Measurements from ENCODE around the gene MMP24OS. TPM values are rescaled to one million over a fixed set of nuclear protein-coding genes. Genes with fewer than 3 reads are reported as not detected.

MMP24OS gene
- total and polyA plus RNA-seq, 4 donors, result 5.2 to 16.0 (median 10.3) TPM

GRCh38 chr20:35303735-35304491 is 26.0 kb upstream of the MMP24OS start:
- WGBS, result 27% methylated on average over 18 of the region's 18 CpGs
- peaks cover 0 to 25% (median 19%) of the 10 kb centered on the region in 4 donors for H3K4me1 ChIP-seq (ENCODE audit: control insufficient read depth in 4 of 4, insufficient read depth in 4 of 4, low read length in 3 of 4)
- no peak overlapping the region for H3K9ac ChIP-seq (ENCODE audit: low read depth in 1 of 2, low read length in 2 of 2)
- no peak overlapping the region for H3K4me3 ChIP-seq (ENCODE audit: low read depth in 1 of 3, low read length in 3 of 3)
- H3K27me3 ChIP-seq (ENCODE audit: control insufficient read depth in 4 of 4, insufficient read depth in 4 of 4, low read length in 3 of 4), result no peaks in the 10 kb centered on the region
- H3K27ac ChIP-seq (ENCODE audit: low read depth in 1 of 2, low read length in 2 of 2), result no peak overlapping the region
- peak; percentile 75 for DNase-seq (ENCODE audit: low spot score)
- TF ChIP-seq HNF4G (IDR thresholded peaks at IDR 0.05), result no peak
- peak; percentile 91 for TF ChIP-seq CTCF (IDR thresholded peaks at IDR 0.05; ENCODE audit: low read depth, low read length, missing input control)
- TF ChIP-seq REST (IDR thresholded peaks at IDR 0.05), result peak; percentile 22
- peak; percentile 97 to 99 for TF ChIP-seq RAD21 (IDR thresholded peaks at IDR 0.05)
- no peaks in the 10 kb centered on the region for H3K9me3 ChIP-seq (ENCODE audit: control insufficient read depth in 4 of 4, low read length in 3 of 4)
- H3K36me3 ChIP-seq (ENCODE audit: control insufficient read depth in 4 of 4, insufficient read depth in 3 of 4, low read depth in 1 of 4, low read length in 3 of 4), result peaks cover 0 to 6% (median 0%) of the 10 kb centered on the region in 4 donors

GRCh38 chr20:35303382-35303734 is 25.4 kb upstream of the MMP24OS start:
- H3K4me1 ChIP-seq (ENCODE audit: control insufficient read depth in 4 of 4, insufficient read depth in 4 of 4, low read length in 3 of 4), result peaks cover 0 to 22% (median 17%) of the 10 kb centered on the region in 4 donors
- TF ChIP-seq TAF1 (conservative IDR thresholded peaks at IDR 0.05) (no peak), HNF4A (conservative IDR thresholded peaks at IDR 0.05) (no peak), HNF4G (IDR thresholded peaks at IDR 0.05) (no peak), CTCF (IDR thresholded peaks at IDR 0.05; ENCODE audit: low read depth, low read length, missing input control) (no peak), RAD21 (IDR thresholded peaks at IDR 0.05) (no peak), REST (IDR thresholded peaks at IDR 0.05) (no peak), JUND (IDR thresholded peaks at IDR 0.05) (no peak), RXRA (IDR thresholded peaks at IDR 0.05) (no peak)
- H3K27me3 ChIP-seq (ENCODE audit: control insufficient read depth in 4 of 4, insufficient read depth in 4 of 4, low read length in 3 of 4), result no peaks in the 10 kb centered on the region
- H3K4me3 ChIP-seq (ENCODE audit: low read depth in 1 of 3, low read length in 3 of 3), result no peak overlapping the region
- H3K27ac ChIP-seq (ENCODE audit: low read depth in 1 of 2, low read length in 2 of 2), result no peak overlapping the region
- 72% methylated on average over 11 of the region's 11 CpGs for WGBS
- H3K9me3 ChIP-seq (ENCODE audit: control insufficient read depth in 4 of 4, low read length in 3 of 4), result no peaks in the 10 kb centered on the region
- H3K9ac ChIP-seq (ENCODE audit: low read depth in 1 of 2, low read length in 2 of 2), result no peak overlapping the region
- peaks cover 0 to 6% (median 0%) of the 10 kb centered on the region in 4 donors for H3K36me3 ChIP-seq (ENCODE audit: control insufficient read depth in 4 of 4, insufficient read depth in 3 of 4, low read depth in 1 of 4, low read length in 3 of 4)
- DNase-seq (ENCODE audit: low spot score), result no peak
